GM12801 (cell line): ENCODE results near the gene MRPL51.

Experiments used
- CTCF ChIP-seq: IDR thresholded peaks from one replicate; pipeline ENCODE4 v1.5.1; 2011; ENCODE audit warnings: control low read depth; ENCODE audit not compliant: insufficient read length; ENCODE audit errors: extremely low read depth

Gene MRPL51

GRCh38 chr12:6457220-6457945 lies 35.7 kb downstream of the MRPL51 start:
- no peak for TF ChIP-seq CTCF

- TF ChIP-seq CTCF: no peak
These were observed 40.0 kb downstream of the MRPL51 start for GRCh38 chr12:6452944-6453630.

DNA sequence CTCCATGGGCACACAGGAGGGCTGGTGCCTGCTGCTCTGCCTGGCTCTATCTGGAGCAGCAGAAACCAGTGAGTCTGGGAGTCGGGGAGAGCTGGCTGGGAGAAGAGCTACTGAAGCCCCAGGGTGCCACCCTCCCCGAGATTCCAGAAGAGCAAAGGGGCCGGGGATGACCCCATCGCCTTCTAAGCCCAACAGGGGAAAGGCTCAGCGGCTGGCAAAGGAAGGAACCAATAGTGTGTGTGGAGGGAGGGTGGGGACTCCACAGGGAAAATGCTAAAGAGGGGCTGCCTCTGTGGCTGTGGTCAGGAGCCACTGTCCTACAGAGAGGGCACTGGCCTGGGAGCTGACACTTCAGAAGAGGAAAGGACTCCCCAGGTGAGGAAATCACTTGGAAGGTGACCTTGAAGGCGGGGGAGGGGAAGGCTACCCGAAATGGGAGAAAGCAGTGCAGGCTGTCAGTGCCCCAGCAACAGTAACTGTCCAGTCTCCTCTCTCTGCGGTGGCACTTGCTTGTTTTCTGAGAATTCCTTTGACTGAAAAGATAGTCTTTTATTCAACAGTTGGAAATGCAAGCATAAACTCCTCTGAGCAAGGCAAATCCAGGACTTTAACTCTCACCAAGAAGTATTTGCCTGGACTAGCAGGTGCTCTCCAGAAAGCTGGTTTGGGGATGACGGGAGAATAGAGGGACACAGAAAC lies 40.7 kb downstream of the MRPL51 start:
- no peak for TF ChIP-seq CTCF

GRCh38 chr12:6451348-6452244 lies 41.5 kb downstream of the MRPL51 start, which contains the start of gene TAPBPL:
TAPBPL (plus strand) TSS chr12:6452042; CDS start chr12:6452249, 207 bp downstream.
- TF ChIP-seq CTCF: no peak

DNA sequence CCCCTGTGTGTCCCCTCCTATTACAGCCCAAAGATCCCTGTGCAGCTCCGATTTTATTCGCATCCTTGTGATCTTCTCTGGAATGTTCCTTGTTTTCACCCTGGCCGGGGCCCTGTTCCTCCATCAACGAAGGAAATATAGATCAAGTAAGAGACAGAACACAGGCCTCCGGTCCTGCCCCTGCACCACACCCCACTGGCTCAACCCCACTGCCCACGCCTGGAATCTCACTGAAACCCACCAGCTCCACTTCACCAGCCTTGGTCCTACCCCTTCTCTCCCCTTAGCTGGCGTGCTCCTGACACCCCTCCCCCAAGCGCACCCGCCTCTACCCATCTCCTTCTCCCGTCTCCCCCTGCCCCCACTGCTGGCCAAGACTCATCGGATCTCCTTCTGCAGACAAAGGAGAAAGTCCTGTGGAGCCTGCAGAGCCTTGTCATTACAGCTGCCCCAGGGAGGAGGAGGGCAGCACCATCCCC lies 42.2 kb downstream of the MRPL51 start:
- TF ChIP-seq CTCF: no peak

- TF ChIP-seq CTCF: no peak
These were observed 42.8 kb downstream of the MRPL51 start for GRCh38 chr12:6450091-6450868.
